HEK293 (cell line): ENCODE data around the gene GAPDHS.

Experiments
- BCL11A ChIP-seq: fragments of 450-650 bp; formaldehyde crosslinking; IDR thresholded peaks from 2 replicates; pipeline ENCODE4 v1.5.1; 2016; ENCODE audit warnings: low read depth, missing biosample characterization, missing genetic modification characterization
- BCL11B ChIP-seq: fragments of 450-650 bp; formaldehyde crosslinking; IDR thresholded peaks from 2 replicates; pipeline ENCODE4 v1.5.1; 2016; ENCODE audit warnings: low read depth, missing biosample characterization, missing genetic modification characterization
- GLIS1 ChIP-seq: fragments of 450-650 bp; formaldehyde crosslinking; IDR thresholded peaks from 2 replicates; pipeline ENCODE4 v1.5.1; 2016; ENCODE audit warnings: missing biosample characterization, missing genetic modification characterization
- HOXD13 ChIP-seq: sonication (generic); formaldehyde crosslinking; IDR thresholded peaks from 2 replicates; pipeline ENCODE4 v1.8.0; 2022; ENCODE audit warnings: missing genetic modification reagents, borderline replicate concordance
- KLF1 ChIP-seq: fragments of 450-650 bp; formaldehyde crosslinking; IDR thresholded peaks from 2 replicates; pipeline ENCODE4 v1.5.1; 2016; ENCODE audit warnings: missing biosample characterization, missing genetic modification characterization
- SCRT2 ChIP-seq: fragments of 450-650 bp; formaldehyde crosslinking; IDR thresholded peaks from 2 replicates; pipeline ENCODE4 v1.5.1; 2016; ENCODE audit warnings: missing biosample characterization, missing genetic modification characterization
- TCF7L2 ChIP-seq: IDR thresholded peaks from 2 replicates; pipeline ENCODE4 v1.6.1; 2011; ENCODE audit warnings: low read depth, mild to moderate bottlenecking, inconsistent platforms, low read length, moderate library complexity, borderline replicate concordance
- YY1 ChIP-seq: fragments of 450-650 bp; formaldehyde crosslinking; IDR thresholded peaks from 2 replicates; pipeline ENCODE4 v1.5.1; 2018; ENCODE audit warnings: missing biosample characterization, missing genetic modification characterization
- ZBTB17 ChIP-seq: fragments of 450-650 bp; formaldehyde crosslinking; IDR thresholded peaks from 2 replicates; pipeline ENCODE4 v1.5.1; 2016; ENCODE audit warnings: missing biosample characterization, missing genetic modification characterization
- ZNF184 ChIP-seq: fragments of 450-650 bp; IDR thresholded peaks from 2 replicates; pipeline ENCODE4 v1.5.1; 2018; ENCODE audit warnings: missing biosample characterization, mild to moderate bottlenecking, missing genetic modification characterization
- ZNF211 ChIP-seq: fragments of 450-650 bp; formaldehyde crosslinking; IDR thresholded peaks from 2 replicates; pipeline ENCODE4 v1.5.1; 2016; ENCODE audit warnings: low read depth, missing biosample characterization, missing genetic modification characterization
- ZNF223 ChIP-seq: fragments of 450-650 bp; formaldehyde crosslinking; IDR thresholded peaks from 2 replicates; pipeline ENCODE4 v1.5.1; 2016; ENCODE audit warnings: missing biosample characterization, missing genetic modification characterization
- ZNF311 ChIP-seq: fragments of 450-650 bp; formaldehyde crosslinking; IDR thresholded peaks from 2 replicates; pipeline ENCODE4 v1.5.1; 2017; ENCODE audit warnings: missing biosample characterization, missing genetic modification characterization, borderline replicate concordance
- ZNF324 ChIP-seq: fragments of 450-650 bp; formaldehyde crosslinking; IDR thresholded peaks from 2 replicates; pipeline ENCODE4 v1.5.1; 2016; ENCODE audit warnings: missing biosample characterization, missing genetic modification characterization
- ZNF335 ChIP-seq: fragments of 450-650 bp; formaldehyde crosslinking; conservative IDR thresholded peaks from 2 replicates; pipeline ENCODE4 v1.5.1; 2016; ENCODE audit warnings: missing biosample characterization, missing genetic modification characterization
- ZNF391 ChIP-seq: fragments of 450-650 bp; formaldehyde crosslinking; IDR thresholded peaks from 2 replicates; pipeline ENCODE4 v1.5.1; 2016; ENCODE audit warnings: low read depth, missing biosample characterization, missing genetic modification characterization, borderline replicate concordance
- ZNF530 ChIP-seq: fragments of 450-650 bp; formaldehyde crosslinking; IDR thresholded peaks from 2 replicates; pipeline ENCODE4 v1.5.1; 2016; ENCODE audit warnings: low read depth, missing biosample characterization, missing genetic modification characterization
- ZNF626 ChIP-seq: fragments of 450-650 bp; sonication (Bioruptor Pico); formaldehyde crosslinking; IDR thresholded peaks from 2 replicates; pipeline ENCODE4 v1.5.1; 2018; ENCODE audit warnings: missing biosample characterization, missing genetic modification characterization, inconsistent platforms
- ZNF654 ChIP-seq: fragments of 450-650 bp; formaldehyde crosslinking; IDR thresholded peaks from 2 replicates; pipeline ENCODE4 v1.5.1; 2016; ENCODE audit warnings: low read depth, missing biosample characterization, missing genetic modification characterization
- ZNF707 ChIP-seq: fragments of 450-650 bp; formaldehyde crosslinking; IDR thresholded peaks from 2 replicates; pipeline ENCODE4 v1.5.1; 2016; ENCODE audit warnings: missing biosample characterization, missing genetic modification characterization
- ZNF830 ChIP-seq: fragments of 450-650 bp; IDR thresholded peaks from 2 replicates; pipeline ENCODE4 v1.5.0; 2018; ENCODE audit warnings: missing biosample characterization, missing genetic modification characterization, low read depth, mild to moderate bottlenecking, moderate library complexity
- ZSCAN30 ChIP-seq: fragments of 450-650 bp; IDR thresholded peaks from 2 replicates; pipeline ENCODE4 v1.5.1; 2018; ENCODE audit warnings: missing biosample characterization, mild to moderate bottlenecking, missing genetic modification characterization, moderate library complexity
- ZXDB ChIP-seq: fragments of 450-650 bp; formaldehyde crosslinking; IDR thresholded peaks from 2 replicates; pipeline ENCODE4 v1.5.1; 2016; ENCODE audit warnings: missing biosample characterization, missing genetic modification characterization
- TF ChIP-seq, protein P1 (sequence below): fragments of 450-650 bp; IDR thresholded peaks from 2 replicates; pipeline ENCODE4 v1.5.1; 2018; ENCODE audit warnings: missing biosample characterization, mild to moderate bottlenecking, missing genetic modification characterization
- TF ChIP-seq, protein P2 (sequence below): fragments of 450-650 bp; formaldehyde crosslinking; optimal IDR thresholded peaks from 2 replicates; pipeline ENCODE3; 2016; ENCODE audit warnings: missing biosample characterization, mild to moderate bottlenecking, missing genetic modification characterization
- TF ChIP-seq, protein P3 (sequence below): fragments of 450-650 bp; formaldehyde crosslinking; IDR thresholded peaks from 2 replicates; pipeline ENCODE4 v1.5.1; 2016; ENCODE audit warnings: missing biosample characterization, missing genetic modification characterization
- TF ChIP-seq, protein P4 (sequence below): fragments of 450-650 bp; formaldehyde crosslinking; IDR thresholded peaks from 2 replicates; pipeline ENCODE4 v1.5.1; 2016; ENCODE audit warnings: missing biosample characterization, missing genetic modification characterization
- TF ChIP-seq, protein P5 (sequence below): fragments of 450-650 bp; formaldehyde crosslinking; IDR thresholded peaks from 2 replicates; pipeline ENCODE4 v1.5.1; 2016; ENCODE audit warnings: missing biosample characterization, missing genetic modification characterization
- TF ChIP-seq, protein P6 (sequence below): fragments of 450-650 bp; formaldehyde crosslinking; IDR thresholded peaks from 2 replicates; pipeline ENCODE4 v1.5.1; 2016; ENCODE audit warnings: missing biosample characterization, missing genetic modification characterization

Gene GAPDHS

DNA sequence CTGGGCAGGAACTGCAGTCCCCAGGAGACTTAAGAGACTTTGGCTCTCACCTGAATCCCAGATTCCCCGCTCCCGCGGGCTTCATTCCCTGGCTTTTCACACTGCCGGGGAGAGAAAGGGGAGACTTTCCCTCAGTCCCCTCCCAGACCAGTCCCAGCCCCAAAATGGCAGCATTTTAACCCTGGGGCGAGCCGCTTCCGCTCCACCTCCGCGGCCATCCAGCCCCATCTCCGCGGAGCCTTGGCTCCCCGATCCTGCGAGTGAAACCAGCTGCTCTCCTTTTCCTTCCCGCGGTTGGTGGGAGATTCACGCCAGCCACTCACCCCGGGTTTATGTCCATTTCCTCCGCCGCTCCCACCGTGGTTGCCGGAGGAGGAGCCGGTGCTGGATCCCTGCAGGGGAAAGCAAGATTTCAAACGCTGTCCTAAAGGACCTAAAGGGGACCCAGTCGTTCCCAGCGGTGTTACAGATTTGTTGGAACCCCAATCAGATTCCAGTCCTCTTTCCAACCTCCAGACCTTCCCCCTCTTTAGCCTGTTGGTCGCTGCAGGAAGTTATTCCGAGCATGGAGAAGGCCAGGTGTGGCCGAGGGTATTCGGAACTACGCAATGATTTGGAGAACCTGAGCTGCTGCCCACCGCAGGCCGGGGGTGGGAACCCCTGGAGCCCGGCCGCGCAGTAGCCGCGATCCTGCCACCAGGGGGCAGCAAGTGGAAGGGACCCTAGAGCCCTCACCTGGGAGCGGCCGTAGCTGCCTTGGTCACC lies 23.2 kb upstream of the GAPDHS start (continued):
- TF ChIP-seq, protein P1, sequence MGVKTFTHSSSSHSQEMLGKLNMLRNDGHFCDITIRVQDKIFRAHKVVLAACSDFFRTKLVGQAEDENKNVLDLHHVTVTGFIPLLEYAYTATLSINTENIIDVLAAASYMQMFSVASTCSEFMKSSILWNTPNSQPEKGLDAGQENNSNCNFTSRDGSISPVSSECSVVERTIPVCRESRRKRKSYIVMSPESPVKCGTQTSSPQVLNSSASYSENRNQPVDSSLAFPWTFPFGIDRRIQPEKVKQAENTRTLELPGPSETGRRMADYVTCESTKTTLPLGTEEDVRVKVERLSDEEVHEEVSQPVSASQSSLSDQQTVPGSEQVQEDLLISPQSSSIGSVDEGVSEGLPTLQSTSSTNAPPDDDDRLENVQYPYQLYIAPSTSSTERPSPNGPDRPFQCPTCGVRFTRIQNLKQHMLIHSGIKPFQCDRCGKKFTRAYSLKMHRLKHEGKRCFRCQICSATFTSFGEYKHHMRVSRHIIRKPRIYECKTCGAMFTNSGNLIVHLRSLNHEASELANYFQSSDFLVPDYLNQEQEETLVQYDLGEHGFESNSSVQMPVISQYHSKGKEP: no peak; the same call in 1 of the 2 replicates
- TF ChIP-seq, protein P2, sequence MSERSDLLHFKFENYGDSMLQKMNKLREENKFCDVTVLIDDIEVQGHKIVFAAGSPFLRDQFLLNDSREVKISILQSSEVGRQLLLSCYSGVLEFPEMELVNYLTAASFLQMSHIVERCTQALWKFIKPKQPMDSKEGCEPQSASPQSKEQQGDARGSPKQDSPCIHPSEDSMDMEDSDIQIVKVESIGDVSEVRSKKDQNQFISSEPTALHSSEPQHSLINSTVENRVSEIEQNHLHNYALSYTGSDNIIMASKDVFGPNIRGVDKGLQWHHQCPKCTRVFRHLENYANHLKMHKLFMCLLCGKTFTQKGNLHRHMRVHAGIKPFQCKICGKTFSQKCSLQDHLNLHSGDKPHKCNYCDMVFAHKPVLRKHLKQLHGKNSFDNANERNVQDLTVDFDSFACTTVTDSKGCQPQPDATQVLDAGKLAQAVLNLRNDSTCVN (tag by site-specific recombination): peak; percentile 45
- TF ChIP-seq ZNF654 (tag by site-specific recombination): peak; percentile 70
- peak; percentile 81 for TF ChIP-seq ZNF223 (tag by site-specific recombination)
- peak; percentile 90 for TF ChIP-seq ZNF324
- TF ChIP-seq, protein P3, sequence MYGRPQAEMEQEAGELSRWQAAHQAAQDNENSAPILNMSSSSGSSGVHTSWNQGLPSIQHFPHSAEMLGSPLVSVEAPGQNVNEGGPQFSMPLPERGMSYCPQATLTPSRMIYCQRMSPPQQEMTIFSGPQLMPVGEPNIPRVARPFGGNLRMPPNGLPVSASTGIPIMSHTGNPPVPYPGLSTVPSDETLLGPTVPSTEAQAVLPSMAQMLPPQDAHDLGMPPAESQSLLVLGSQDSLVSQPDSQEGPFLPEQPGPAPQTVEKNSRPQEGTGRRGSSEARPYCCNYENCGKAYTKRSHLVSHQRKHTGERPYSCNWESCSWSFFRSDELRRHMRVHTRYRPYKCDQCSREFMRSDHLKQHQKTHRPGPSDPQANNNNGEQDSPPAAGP (tag by site-specific recombination): peak; percentile 88
- peak; percentile 78 for TF ChIP-seq ZNF391 (tag by site-specific recombination)
- peak; percentile 50 for TF ChIP-seq ZSCAN30
- peak; percentile 93 for TF ChIP-seq ZXDB (tag by site-specific recombination)
- no peak for TF ChIP-seq ZNF626 (tag by site-specific recombination)
- no peak for TF ChIP-seq ZNF530 (tag by site-specific recombination)
- TF ChIP-seq ZNF335: peak; percentile 100
- no peak for TF ChIP-seq ZNF311 (tag by site-specific recombination)
- TF ChIP-seq SCRT2 (tag by site-specific recombination): peak; percentile 91
- TF ChIP-seq ZNF184 (tag by site-specific recombination): no peak
- peak; percentile 97 for TF ChIP-seq GLIS1
- TF ChIP-seq ZNF707 (tag by site-specific recombination): no peak
- peak; percentile 91; the same call in 1 of the 2 replicates for TF ChIP-seq BCL11B (tag by site-specific recombination)
- no peak for TF ChIP-seq ZNF211 (tag by site-specific recombination)
- TF ChIP-seq HOXD13 (CRISPR knock-in tag): no peak
- peak; percentile 86; the same call in 1 of the 2 replicates for TF ChIP-seq BCL11A (tag by site-specific recombination)
- no peak for TF ChIP-seq TCF7L2
- TF ChIP-seq, protein P4, sequence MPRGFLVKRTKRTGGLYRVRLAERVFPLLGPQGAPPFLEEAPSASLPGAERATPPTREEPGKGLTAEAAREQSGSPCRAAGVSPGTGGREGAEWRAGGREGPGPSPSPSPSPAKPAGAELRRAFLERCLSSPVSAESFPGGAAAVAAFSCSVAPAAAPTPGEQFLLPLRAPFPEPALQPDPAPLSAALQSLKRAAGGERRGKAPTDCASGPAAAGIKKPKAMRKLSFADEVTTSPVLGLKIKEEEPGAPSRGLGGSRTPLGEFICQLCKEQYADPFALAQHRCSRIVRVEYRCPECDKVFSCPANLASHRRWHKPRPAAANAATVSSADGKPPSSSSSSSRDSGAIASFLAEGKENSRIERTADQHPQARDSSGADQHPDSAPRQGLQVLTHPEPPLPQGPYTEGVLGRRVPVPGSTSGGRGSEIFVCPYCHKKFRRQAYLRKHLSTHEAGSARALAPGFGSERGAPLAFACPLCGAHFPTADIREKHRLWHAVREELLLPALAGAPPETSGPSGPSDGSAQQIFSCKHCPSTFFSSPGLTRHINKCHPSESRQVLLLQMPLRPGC: no peak; the same call in 1 of the 2 replicates
- TF ChIP-seq, protein P5, sequence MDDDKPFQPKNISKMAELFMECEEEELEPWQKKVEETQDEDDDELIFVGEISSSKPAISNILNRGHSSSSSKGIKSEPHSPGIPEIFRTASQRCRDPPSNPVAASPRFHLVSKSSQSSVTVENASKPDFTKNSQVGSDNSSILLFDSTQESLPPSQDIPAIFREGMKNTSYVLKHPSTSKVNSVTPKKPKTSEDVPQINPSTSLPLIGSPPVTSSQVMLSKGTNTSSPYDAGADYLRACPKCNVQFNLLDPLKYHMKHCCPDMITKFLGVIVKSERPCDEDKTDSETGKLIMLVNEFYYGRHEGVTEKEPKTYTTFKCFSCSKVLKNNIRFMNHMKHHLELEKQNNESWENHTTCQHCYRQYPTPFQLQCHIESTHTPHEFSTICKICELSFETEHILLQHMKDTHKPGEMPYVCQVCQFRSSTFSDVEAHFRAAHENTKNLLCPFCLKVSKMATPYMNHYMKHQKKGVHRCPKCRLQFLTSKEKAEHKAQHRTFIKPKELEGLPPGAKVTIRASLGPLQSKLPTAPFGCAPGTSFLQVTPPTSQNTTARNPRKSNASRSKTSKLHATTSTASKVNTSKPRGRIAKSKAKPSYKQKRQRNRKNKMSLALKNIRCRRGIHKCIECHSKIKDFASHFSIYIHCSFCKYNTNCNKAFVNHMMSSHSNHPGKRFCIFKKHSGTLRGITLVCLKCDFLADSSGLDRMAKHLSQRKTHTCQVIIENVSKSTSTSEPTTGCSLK (tag by site-specific recombination): no peak
- peak; percentile 91 for TF ChIP-seq YY1 (tag by site-specific recombination)
- TF ChIP-seq ZNF830: no peak
- TF ChIP-seq, protein P6, sequence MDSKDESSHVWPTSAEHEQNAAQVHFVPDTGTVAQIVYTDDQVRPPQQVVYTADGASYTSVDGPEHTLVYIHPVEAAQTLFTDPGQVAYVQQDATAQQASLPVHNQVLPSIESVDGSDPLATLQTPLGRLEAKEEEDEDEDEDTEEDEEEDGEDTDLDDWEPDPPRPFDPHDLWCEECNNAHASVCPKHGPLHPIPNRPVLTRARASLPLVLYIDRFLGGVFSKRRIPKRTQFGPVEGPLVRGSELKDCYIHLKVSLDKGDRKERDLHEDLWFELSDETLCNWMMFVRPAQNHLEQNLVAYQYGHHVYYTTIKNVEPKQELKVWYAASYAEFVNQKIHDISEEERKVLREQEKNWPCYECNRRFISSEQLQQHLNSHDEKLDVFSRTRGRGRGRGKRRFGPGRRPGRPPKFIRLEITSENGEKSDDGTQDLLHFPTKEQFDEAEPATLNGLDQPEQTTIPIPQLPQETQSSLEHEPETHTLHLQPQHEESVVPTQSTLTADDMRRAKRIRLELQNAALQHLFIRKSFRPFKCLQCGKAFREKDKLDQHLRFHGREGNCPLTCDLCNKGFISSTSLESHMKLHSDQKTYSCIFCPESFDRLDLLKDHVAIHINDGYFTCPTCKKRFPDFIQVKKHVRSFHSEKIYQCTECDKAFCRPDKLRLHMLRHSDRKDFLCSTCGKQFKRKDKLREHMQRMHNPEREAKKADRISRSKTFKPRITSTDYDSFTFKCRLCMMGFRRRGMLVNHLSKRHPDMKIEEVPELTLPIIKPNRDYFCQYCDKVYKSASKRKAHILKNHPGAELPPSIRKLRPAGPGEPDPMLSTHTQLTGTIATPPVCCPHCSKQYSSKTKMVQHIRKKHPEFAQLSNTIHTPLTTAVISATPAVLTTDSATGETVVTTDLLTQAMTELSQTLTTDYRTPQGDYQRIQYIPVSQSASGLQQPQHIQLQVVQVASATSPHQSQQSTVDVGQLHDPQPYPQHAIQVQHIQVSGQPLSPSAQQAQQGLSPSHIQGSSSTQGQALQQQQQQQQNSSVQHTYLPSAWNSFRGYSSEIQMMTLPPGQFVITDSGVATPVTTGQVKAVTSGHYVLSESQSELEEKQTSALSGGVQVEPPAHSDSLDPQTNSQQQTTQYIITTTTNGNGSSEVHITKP: peak; percentile 90
- TF ChIP-seq KLF1 (tag by site-specific recombination): peak; percentile 56
- TF ChIP-seq ZBTB17 (tag by site-specific recombination): peak; percentile 96
